ENCODE results near the gene AOPEP. TPM values are rescaled to one million over a fixed set of nuclear protein-coding genes. Genes with fewer than 3 reads are reported as not detected.
A peak's percentile ranks its signal among the peaks of the same experiment; 100 is the strongest.

Gene AOPEP
- total RNA-seq, 1 donor from 2014 or later = 92.3 TPM

- Mint-ChIP-seq H3K4me1 (ENCODE audit: low read depth) (peaks cover 4% of the 10 kb centered on the region), H3K4me3 (ENCODE audit: unreplicated experiment) (no peak overlapping the region), H3K27ac (ENCODE audit: unreplicated experiment) (no peak overlapping the region), H3K27me3 (ENCODE audit: low read depth) (no peaks in the 10 kb centered on the region), H3K9me3 (ENCODE audit: low read depth) (no peaks in the 10 kb centered on the region), H3K36me3 (ENCODE audit: low read depth) (peaks cover 16% of the 10 kb centered on the region)
- TF ChIP-seq CTCF (IDR thresholded peaks at IDR 0.05) = peak; percentile 25
- DNase-seq (ENCODE audit: low spot score) = no peak
Observed at GRCh38 chr9:94980947-94981722, 254.6 kb downstream of the AOPEP start.

GRCh38 chr9:94981723-94982090 lies 255.2 kb downstream of the AOPEP start:
- H3K27me3 Mint-ChIP-seq (ENCODE audit: low read depth) = no peaks in the 10 kb centered on the region
- no peak overlapping the region for H3K27ac Mint-ChIP-seq (ENCODE audit: unreplicated experiment)
- H3K4me3 Mint-ChIP-seq (ENCODE audit: unreplicated experiment) = no peak overlapping the region
- TF ChIP-seq CTCF (IDR thresholded peaks at IDR 0.05) = no peak
- no peaks in the 10 kb centered on the region for H3K9me3 Mint-ChIP-seq (ENCODE audit: low read depth)
- no peaks in the 10 kb centered on the region for H3K4me1 Mint-ChIP-seq (ENCODE audit: low read depth)
- DNase-seq (ENCODE audit: low spot score) = no peak
- H3K36me3 Mint-ChIP-seq (ENCODE audit: low read depth) = peaks cover 18% of the 10 kb centered on the region

GRCh38 chr9:94982211-94982610 lies 255.7 kb downstream of the AOPEP start:
- TF ChIP-seq CTCF (IDR thresholded peaks at IDR 0.05) = no peak
- H3K4me1 Mint-ChIP-seq (ENCODE audit: low read depth) = no peaks in the 10 kb centered on the region

GRCh38 chr9:94983552-94983951 lies 257.1 kb downstream of the AOPEP start:
- Mint-ChIP-seq H3K9me3 (ENCODE audit: low read depth) (no peaks in the 10 kb centered on the region), H3K4me3 (ENCODE audit: unreplicated experiment) (no peak overlapping the region), H3K27ac (ENCODE audit: unreplicated experiment) (no peak overlapping the region), H3K36me3 (ENCODE audit: low read depth) (peaks cover 24% of the 10 kb centered on the region), H3K27me3 (ENCODE audit: low read depth) (no peaks in the 10 kb centered on the region), H3K4me1 (ENCODE audit: low read depth) (no peaks in the 10 kb centered on the region)
- TF ChIP-seq CTCF (IDR thresholded peaks at IDR 0.05) = no peak
- DNase-seq (ENCODE audit: low spot score) = no peak

More at GRCh38 chr9:94982211-94982610, 255.7 kb downstream of the AOPEP start:
- no peaks in the 10 kb centered on the region for H3K27me3 Mint-ChIP-seq (ENCODE audit: low read depth)
- no peaks in the 10 kb centered on the region for H3K9me3 Mint-ChIP-seq (ENCODE audit: low read depth)
- no peak for DNase-seq (ENCODE audit: low spot score)
- H3K4me3 Mint-ChIP-seq (ENCODE audit: unreplicated experiment) = no peak overlapping the region
- H3K27ac Mint-ChIP-seq (ENCODE audit: unreplicated experiment) = no peak overlapping the region
- H3K36me3 Mint-ChIP-seq (ENCODE audit: low read depth) = peaks cover 19% of the 10 kb centered on the region

- peaks cover 21% of the 10 kb centered on the region for H3K36me3 Mint-ChIP-seq (ENCODE audit: low read depth)
- no peak for TF ChIP-seq CTCF (IDR thresholded peaks at IDR 0.05)
- H3K4me1 Mint-ChIP-seq (ENCODE audit: low read depth) = no peaks in the 10 kb centered on the region
- no peaks in the 10 kb centered on the region for H3K9me3 Mint-ChIP-seq (ENCODE audit: low read depth)
- no peak for DNase-seq (ENCODE audit: low spot score)
- no peak overlapping the region for H3K4me3 Mint-ChIP-seq (ENCODE audit: unreplicated experiment)
- no peaks in the 10 kb centered on the region for H3K27me3 Mint-ChIP-seq (ENCODE audit: low read depth)
- no peak overlapping the region for H3K27ac Mint-ChIP-seq (ENCODE audit: unreplicated experiment)
Observed at GRCh38 chr9:94984891-94985476, 258.5 kb downstream of the AOPEP start.
